K562 (cell line): Measurements from ENCODE around the gene PMVK. TPM values are rescaled to one million over a fixed set of nuclear protein-coding genes. Genes with fewer than 3 reads are reported as not detected.

Experiments used
- DIDO1 ChIP-seq: fragments of 450-650 bp; IDR thresholded peaks from 2 replicates; pipeline ENCODE4 v1.6.1; 2016; ENCODE audit warnings: low read depth, missing biosample characterization, missing genetic modification characterization
- FOXP1 ChIP-seq: sonication (generic); formaldehyde crosslinking; IDR thresholded peaks from 2 replicates; pipeline ENCODE4 v1.8.0; 2022; ENCODE audit warnings: mild to moderate bottlenecking, missing genetic modification reagents
- HLTF ChIP-seq: fragments of 450-650 bp; IDR thresholded peaks from 2 replicates; pipeline ENCODE4 v1.6.1; 2016
- HOXB6 ChIP-seq: fragments of 250-450 bp; sonication (Bioruptor Pico); IDR thresholded peaks from 2 replicates; pipeline ENCODE4 v1.5.1; 2022; ENCODE audit warnings: mild to moderate bottlenecking, borderline replicate concordance
- MYNN ChIP-seq, 2 experiments: sonication (generic); formaldehyde crosslinking in 1 of 2; IDR thresholded peaks; 2 replicates each; pipeline versions ENCODE4 v1.5.0 to v1.6.1; 2016 to 2020; ENCODE audit warnings: antibody characterized with exemption in 1 of 2, missing genetic modification reagents in 1 of 2
- NR3C1 ChIP-seq: sonication (generic); formaldehyde crosslinking; IDR thresholded peaks from 2 replicates; pipeline ENCODE4 v1.8.1; 2022; ENCODE audit warnings: missing genetic modification reagents
- NRF1 ChIP-seq, 2 experiments: fragments of 450-650 bp; IDR thresholded peaks in 1 of 2; conservative IDR thresholded peaks in 1 of 2; 2 replicates each; pipeline ENCODE4 v1.6.1; 2014; ENCODE audit warnings: mild to moderate bottlenecking in 2 of 2
- POLR2B ChIP-seq: fragments of 450-650 bp; IDR thresholded peaks from 2 replicates; pipeline ENCODE4 v1.6.1; 2018; ENCODE audit warnings: low read depth; ENCODE audit not compliant: partially characterized antibody
- RFX5 ChIP-seq: IDR thresholded peaks from 2 replicates; pipeline ENCODE4 v1.6.1; 2011; ENCODE audit warnings: low read depth, mild to moderate bottlenecking, improper control_type of control experiment, low read length
- SIN3A ChIP-seq, 2 experiments: fragments of 150-350 bp in 1 of 2; IDR thresholded peaks; 2 replicates each; pipeline ENCODE4 v1.6.1; 2011 to 2016; ENCODE audit warnings: borderline replicate concordance in 2 of 2, low read depth in 2 of 2, low read length in 2 of 2, mild to moderate bottlenecking in 2 of 2, moderate library complexity in 2 of 2; ENCODE audit not compliant: control insufficient read depth in 1 of 2
- polyA plus RNA-seq, 8 experiments: library from polyadenylated mRNA; depleted of rRNA in 4 of 8; stranded (reverse) in 5 of 8; unstranded in 3 of 8; fragments of >200 nt; fragmentation: Nextera tagmentation in 2 of 8; fragmentation: Illumina TruSeq in 1 of 8; extraction: Ambion mirVana in 2 of 8; extraction: Trizol in 1 of 8; gene quantifications; 2 replicates each; pipeline versions ENCODE4 v1.2.1 to v1.2.3, GENCODE V29; 2011 to 2014; ENCODE audit warnings: inconsistent platforms in 1 of 8, missing spikeins in 1 of 8
- total RNA-seq, 7 experiments: library from RNA; depleted of rRNA in 6 of 7; stranded (reverse); fragments of >200 nt in 6 of 7; fragmentation: Illumina TruSeq in 2 of 7; extraction: Trizol in 2 of 7; gene quantifications; 2 replicates each; pipeline versions ENCODE4 v1.2.1 to v1.2.3, GENCODE V29; 2011 to 2021; ENCODE audit warnings: low replicate concordance in 1 of 7
- TF ChIP-seq, protein P1 (sequence below), 2 experiments: fragments of 450-650 bp in 1 of 2; sonication (generic) in 1 of 2; formaldehyde crosslinking in 1 of 2; IDR thresholded peaks in 1 of 2; conservative IDR thresholded peaks in 1 of 2; 2 replicates each; pipeline versions ENCODE4 v1.6.1 to v1.8.1; 2016 to 2023; ENCODE audit warnings: mild to moderate bottlenecking in 2 of 2, moderate library complexity in 2 of 2, inconsistent platforms in 1 of 2, missing genetic modification reagents in 1 of 2
- TF ChIP-seq, protein P2 (sequence below): fragments of 450-650 bp; formaldehyde crosslinking; conservative IDR thresholded peaks from 2 replicates; pipeline ENCODE4 v1.4.0; 2022; ENCODE audit warnings: mild to moderate bottlenecking, missing genetic modification characterization
- TF ChIP-seq, protein P3 (sequence below): sonication (generic); formaldehyde crosslinking; IDR thresholded peaks from 2 replicates; pipeline ENCODE4 v1.8.0; 2022; ENCODE audit warnings: mild to moderate bottlenecking, missing genetic modification reagents

Gene PMVK
- total and polyA plus RNA-seq, 9 of the 15 experiments (the other 6 are each of a cell fraction or from before 2014, with no cell fraction given): 1.1 to 15.3 (median 6.3) TPM

DNA sequence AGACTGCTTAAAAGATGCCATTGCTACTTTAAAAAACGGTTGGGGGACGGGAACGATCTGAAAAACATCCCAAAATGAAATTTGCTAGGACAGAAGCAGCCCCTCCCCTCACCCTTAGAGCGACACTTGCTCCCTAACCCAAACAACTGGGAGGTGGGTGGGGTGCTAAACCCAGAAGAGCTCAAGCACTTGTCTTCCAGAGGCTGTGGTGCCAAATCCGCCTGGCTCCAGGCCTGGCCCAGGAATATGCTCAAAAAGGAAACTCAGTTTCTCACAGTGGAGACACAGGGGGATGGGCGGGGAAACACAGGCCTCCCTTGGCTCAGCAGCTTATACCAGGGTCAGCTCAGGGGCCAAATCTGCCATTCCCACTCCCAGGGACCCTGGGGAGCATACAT, 20.0 kb upstream of the PMVK start (continued):
- TF ChIP-seq, protein P1, sequence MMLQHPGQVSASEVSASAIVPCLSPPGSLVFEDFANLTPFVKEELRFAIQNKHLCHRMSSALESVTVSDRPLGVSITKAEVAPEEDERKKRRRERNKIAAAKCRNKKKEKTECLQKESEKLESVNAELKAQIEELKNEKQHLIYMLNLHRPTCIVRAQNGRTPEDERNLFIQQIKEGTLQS (IDR thresholded peaks at IDR 0.05): no peak
- TF ChIP-seq, protein P1 (CRISPR knock-in tag; conservative IDR thresholded peaks at IDR 0.05): no peak
- TF ChIP-seq RFX5 (no peak), SIN3A (IDR thresholded peaks at IDR 0.05; ENCODE audit: borderline replicate concordance in 2 of 2, control insufficient read depth in 1 of 2, low read depth in 2 of 2, low read length in 2 of 2) (no peak), MYNN (IDR thresholded peaks at IDR 0.05) (no peak), MYNN (CRISPR knock-in tag; IDR thresholded peaks at IDR 0.05) (no peak), HLTF (no peak), FOXP1 (CRISPR knock-in tag) (0 out of 2 replicates have a peak, but pooled peaks have one; percentile 49), NRF1 (conservative IDR thresholded peaks at IDR 0.05 in 1 of 2, IDR thresholded peaks at IDR 0.05 in 1 of 2) (no peak), NR3C1 (CRISPR knock-in tag) (no peak), DIDO1 (tag) (no peak), HOXB6 (CRISPR knock-in tag) (no peak), POLR2B (peak; percentile 1)
- TF ChIP-seq, protein P2, sequence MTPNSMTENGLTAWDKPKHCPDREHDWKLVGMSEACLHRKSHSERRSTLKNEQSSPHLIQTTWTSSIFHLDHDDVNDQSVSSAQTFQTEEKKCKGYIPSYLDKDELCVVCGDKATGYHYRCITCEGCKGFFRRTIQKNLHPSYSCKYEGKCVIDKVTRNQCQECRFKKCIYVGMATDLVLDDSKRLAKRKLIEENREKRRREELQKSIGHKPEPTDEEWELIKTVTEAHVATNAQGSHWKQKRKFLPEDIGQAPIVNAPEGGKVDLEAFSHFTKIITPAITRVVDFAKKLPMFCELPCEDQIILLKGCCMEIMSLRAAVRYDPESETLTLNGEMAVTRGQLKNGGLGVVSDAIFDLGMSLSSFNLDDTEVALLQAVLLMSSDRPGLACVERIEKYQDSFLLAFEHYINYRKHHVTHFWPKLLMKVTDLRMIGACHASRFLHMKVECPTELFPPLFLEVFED (CRISPR knock-in tag): no peak
- TF ChIP-seq, protein P3, sequence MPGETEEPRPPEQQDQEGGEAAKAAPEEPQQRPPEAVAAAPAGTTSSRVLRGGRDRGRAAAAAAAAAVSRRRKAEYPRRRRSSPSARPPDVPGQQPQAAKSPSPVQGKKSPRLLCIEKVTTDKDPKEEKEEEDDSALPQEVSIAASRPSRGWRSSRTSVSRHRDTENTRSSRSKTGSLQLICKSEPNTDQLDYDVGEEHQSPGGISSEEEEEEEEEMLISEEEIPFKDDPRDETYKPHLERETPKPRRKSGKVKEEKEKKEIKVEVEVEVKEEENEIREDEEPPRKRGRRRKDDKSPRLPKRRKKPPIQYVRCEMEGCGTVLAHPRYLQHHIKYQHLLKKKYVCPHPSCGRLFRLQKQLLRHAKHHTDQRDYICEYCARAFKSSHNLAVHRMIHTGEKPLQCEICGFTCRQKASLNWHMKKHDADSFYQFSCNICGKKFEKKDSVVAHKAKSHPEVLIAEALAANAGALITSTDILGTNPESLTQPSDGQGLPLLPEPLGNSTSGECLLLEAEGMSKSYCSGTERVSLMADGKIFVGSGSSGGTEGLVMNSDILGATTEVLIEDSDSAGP (CRISPR knock-in tag): no peak
